ENCODE results near the gene TMEM126B.
"Not testable (repeated sequence)": the region's sequence is repeated elsewhere in the genome, so short reads cannot be mapped to it uniquely, and the experiment has no call there.

TMEM126B gene

DNA sequence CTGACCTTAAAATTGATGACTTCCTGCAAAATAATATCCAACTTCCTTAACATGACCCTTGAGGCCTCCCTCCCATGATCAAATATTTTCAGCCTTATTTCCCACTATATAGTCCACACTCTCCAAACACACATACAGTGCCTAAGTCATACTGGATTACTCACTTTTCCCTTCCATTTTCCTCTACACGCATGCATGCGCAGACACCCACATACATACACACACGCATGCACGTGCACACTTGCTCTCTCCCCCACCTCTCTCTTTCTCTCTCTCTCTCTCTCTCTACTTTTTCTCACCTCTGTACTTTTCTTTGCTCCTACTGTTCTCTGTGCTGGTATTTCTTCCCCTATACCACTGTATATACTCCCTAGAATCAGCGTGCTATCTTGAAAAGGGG is 29.3 kb upstream of the TMEM126B start:
- in situ Hi-C loops (cut with HindIII; ENCODE audit: low sequenced_read_pairs) = no loop called here
- TF ChIP-seq, protein P1, sequence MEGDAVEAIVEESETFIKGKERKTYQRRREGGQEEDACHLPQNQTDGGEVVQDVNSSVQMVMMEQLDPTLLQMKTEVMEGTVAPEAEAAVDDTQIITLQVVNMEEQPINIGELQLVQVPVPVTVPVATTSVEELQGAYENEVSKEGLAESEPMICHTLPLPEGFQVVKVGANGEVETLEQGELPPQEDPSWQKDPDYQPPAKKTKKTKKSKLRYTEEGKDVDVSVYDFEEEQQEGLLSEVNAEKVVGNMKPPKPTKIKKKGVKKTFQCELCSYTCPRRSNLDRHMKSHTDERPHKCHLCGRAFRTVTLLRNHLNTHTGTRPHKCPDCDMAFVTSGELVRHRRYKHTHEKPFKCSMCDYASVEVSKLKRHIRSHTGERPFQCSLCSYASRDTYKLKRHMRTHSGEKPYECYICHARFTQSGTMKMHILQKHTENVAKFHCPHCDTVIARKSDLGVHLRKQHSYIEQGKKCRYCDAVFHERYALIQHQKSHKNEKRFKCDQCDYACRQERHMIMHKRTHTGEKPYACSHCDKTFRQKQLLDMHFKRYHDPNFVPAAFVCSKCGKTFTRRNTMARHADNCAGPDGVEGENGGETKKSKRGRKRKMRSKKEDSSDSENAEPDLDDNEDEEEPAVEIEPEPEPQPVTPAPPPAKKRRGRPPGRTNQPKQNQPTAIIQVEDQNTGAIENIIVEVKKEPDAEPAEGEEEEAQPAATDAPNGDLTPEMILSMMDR (IDR thresholded peaks at IDR 0.05; ENCODE audit: low read depth, low read length, missing control alignments) = no peak
- no peak overlapping the region for H3K4me3 ChIP-seq (ENCODE audit: low read depth, low read length)
- no peak for DNase-seq (ENCODE audit: low read depth)

DNA sequence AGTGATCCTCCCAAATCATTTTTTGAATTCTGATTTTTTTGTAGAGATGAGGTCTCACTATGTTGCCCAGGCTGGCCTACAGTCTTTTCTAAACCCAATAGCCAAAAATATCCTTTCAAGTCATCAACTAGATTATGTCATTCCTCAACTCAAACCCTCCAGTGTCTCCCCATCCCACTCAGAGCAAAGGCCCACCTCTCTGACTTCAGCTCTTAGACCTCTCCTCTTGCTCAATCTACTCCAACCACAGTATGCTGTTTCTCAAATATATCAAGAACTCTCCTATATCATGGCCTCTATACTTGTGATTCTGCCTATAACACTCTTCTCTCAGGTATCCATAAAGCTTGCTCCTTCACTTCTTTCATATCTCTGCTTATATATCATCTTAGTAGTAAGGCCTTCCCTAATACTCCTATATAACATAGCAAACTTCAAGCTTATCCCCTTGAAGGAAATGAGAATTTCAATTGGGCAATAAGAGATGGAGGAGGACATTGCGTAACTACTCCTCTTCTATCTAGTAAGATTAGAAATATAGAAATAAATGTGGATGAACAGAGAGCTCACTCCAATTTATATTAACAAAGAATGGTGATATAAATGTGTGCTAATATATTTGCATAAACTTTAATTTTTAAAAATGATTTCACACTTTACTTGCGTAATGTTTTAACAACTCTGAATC is 25.7 kb upstream of the TMEM126B start:
- H3K4me3 ChIP-seq (ENCODE audit: low read depth, low read length) = no peak overlapping the region
- DNase-seq (ENCODE audit: low read depth) = no peak
- in situ Hi-C loops (cut with HindIII; ENCODE audit: low sequenced_read_pairs) = no loop called here
- TF ChIP-seq, protein P1 (IDR thresholded peaks at IDR 0.05; ENCODE audit: low read depth, low read length, missing control alignments) = no peak

DNA sequence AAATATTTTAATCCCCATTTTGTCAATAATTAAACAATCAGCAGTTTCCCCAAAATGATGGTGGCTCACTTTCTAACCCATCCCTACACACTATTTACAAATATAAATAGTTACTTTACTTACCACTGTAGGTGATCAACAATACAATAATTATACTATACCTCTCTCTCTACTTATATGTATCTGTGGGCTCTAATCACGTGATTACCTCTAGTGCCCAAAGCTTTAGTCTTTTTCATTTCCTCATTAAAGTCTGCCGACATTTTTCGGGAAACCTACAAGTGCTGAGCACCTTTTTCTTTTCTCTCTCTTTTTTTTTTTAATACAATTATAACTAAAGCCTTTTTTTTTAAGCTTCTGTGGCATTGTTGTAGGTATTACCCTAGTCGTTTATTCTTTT is 25.2 kb upstream of the TMEM126B start:
- in situ Hi-C loops (cut with HindIII; ENCODE audit: low sequenced_read_pairs) = no loop called here
- no peak for DNase-seq (ENCODE audit: low read depth)
- H3K4me3 ChIP-seq (ENCODE audit: low read depth, low read length) = no peak overlapping the region
- TF ChIP-seq, protein P1 (IDR thresholded peaks at IDR 0.05; ENCODE audit: low read depth, low read length, missing control alignments) = no peak

DNA sequence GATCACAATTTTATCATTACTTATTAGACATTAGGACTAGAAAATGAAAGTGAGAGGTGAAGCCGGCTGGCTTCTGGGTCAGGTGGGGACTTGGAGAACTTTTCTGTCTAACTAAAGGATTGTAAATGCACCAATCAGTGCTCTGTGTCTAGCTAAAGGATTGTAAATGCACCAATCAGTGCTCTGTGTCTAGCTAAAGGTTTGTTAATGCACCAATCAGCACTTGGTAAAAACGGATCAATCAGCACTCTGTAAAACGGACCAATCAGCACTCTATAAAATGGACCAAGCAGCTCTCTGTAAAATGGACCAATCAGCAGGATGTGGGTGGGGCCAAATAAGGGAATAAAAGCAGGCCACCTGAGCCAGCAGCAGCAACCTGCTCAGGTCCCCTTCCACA is 22.2 kb upstream of the TMEM126B start:
- DNase-seq (ENCODE audit: low read depth); H3K4me3 ChIP-seq (ENCODE audit: low read depth, low read length); in situ Hi-C loops (cut with HindIII; ENCODE audit: low sequenced_read_pairs): not testable (repeated sequence)

DNA sequence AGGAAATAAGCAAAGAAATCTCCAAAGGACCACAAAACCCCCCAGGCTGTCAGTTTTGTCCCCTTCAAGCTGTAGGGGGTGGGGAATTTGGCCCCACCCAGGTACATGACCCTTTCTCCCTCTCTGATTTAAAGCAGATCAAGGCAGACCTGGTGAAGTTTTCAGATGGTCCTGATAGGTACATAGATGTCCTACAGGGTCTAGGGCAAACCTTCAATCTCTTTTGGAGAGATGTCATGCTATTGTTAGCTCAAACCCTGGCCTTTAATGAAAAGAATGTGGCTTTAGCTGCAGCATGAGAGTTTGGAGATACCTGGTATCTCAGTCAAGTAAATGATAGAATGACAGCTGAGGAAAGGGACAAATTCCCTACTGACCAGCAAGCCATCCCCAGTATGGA is 19.8 kb upstream of the TMEM126B start:
- H3K4me3 ChIP-seq (ENCODE audit: low read depth, low read length); in situ Hi-C loops (cut with HindIII; ENCODE audit: low sequenced_read_pairs); DNase-seq (ENCODE audit: low read depth): not testable (repeated sequence)

DNA sequence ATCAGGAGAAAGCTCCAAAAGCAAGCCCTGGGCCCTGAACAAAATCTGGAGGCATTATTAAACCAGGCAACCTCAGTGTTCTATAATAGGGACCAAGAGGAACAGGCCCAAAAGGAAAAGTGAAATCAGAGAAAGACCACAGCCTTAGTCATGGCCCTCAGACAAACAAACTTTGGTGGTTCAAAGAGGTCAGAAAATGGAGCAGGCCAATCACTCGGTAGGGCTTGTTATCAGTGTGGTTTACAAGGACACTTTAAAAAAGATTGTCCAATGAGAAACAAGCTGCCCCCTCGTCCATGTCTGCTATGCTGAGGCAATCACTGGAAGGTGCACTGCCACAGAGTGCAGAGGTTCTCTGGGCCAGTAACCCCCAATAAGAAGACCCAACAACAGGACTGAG is 19.1 kb upstream of the TMEM126B start:
- H3K4me3 ChIP-seq (ENCODE audit: low read depth, low read length); in situ Hi-C loops (cut with HindIII; ENCODE audit: low sequenced_read_pairs); DNase-seq (ENCODE audit: low read depth): not testable (repeated sequence)

DNA sequence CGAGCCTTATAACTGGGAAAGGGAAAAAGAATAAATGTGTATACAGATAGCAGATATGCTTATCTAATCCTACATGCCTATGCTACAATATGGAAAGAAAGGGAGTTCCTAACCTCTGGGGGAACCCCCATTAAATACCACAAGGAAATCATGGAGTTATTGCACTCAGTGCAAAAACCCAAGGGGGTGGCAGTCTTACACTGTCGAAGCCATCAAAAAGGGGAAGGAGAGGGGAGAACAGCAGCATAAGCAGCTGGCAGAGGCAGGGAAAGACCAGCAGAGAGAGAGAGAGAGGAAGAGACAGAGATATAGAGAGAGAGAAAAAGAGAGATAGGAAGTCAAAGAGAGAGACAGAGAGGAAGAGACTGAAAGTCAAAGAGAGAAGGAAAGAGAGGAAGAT is 16.8 kb upstream of the TMEM126B start:
- H3K4me3 ChIP-seq (ENCODE audit: low read depth, low read length); DNase-seq (ENCODE audit: low read depth); in situ Hi-C loops (cut with HindIII; ENCODE audit: low sequenced_read_pairs): not testable (repeated sequence)

DNA sequence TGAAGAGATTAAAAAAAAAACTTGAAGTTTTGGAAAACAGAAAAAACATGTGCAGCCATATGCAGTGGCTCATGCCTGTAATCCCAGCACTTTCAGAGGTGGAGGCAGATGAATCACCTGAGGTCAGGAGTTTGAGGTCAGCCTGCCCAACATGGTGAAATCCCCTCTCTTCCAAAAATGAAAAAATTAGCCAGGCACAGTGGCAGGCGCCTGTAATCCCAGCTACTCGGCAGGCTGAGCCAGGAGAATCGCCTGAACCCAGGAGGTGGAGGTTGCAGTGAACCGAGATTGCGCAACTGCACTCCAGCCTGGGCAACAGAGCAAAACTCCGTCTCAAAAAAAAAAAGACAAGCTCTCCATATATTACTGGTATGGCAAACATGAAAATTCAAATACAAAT is 8.9 kb upstream of the TMEM126B start:
- in situ Hi-C loops (cut with HindIII; ENCODE audit: low sequenced_read_pairs) = no loop called here
- TF ChIP-seq, protein P1 (IDR thresholded peaks at IDR 0.05; ENCODE audit: low read depth, low read length, missing control alignments) = no peak
- no peak overlapping the region for H3K4me3 ChIP-seq (ENCODE audit: low read depth, low read length)
- DNase-seq (ENCODE audit: low read depth) = no peak

DNA sequence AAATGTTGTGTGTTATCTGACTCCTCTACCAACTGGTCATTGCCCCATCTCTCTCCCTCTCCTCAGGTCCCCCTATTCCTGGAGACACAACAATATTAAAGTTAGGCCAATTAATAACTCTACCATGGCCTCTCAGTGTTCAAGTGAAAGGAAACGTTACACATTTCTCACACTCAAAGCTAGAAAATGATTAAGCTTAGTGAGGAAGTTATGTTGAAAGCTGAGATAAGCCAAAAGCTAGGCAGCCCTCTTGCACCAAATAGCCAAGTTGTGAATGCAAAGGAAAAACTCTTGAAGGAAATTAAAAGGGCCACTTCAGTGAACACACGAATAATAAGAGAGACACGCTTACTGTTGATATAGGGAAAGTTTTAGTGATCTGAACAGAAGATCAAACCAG is 8.1 kb upstream of the TMEM126B start:
- no peak for DNase-seq (ENCODE audit: low read depth)
- in situ Hi-C loops (cut with HindIII; ENCODE audit: low sequenced_read_pairs) = no loop called here
- H3K4me3 ChIP-seq (ENCODE audit: low read depth, low read length) = no peak overlapping the region
- TF ChIP-seq, protein P1 (IDR thresholded peaks at IDR 0.05; ENCODE audit: low read depth, low read length, missing control alignments) = no peak
